ENCODE results near the gene SLA2.
"Not testable (repeated sequence)": the region's sequence is repeated elsewhere in the genome, so short reads cannot be mapped to it uniquely, and the experiment has no call there.

SLA2 gene

GRCh38 chr20:36645998-36646397 is at the start of gene SLA2:
Gene SLA2 (minus strand): TSS chr20:36646196. CDS start chr20:36641335, 4,861 bp downstream.
- in situ Hi-C loops (cut with HindIII; ENCODE audit: low pct_ligation_motif_present, low sequenced_read_pairs), result no loop called here
- TF ChIP-seq, protein P1, sequence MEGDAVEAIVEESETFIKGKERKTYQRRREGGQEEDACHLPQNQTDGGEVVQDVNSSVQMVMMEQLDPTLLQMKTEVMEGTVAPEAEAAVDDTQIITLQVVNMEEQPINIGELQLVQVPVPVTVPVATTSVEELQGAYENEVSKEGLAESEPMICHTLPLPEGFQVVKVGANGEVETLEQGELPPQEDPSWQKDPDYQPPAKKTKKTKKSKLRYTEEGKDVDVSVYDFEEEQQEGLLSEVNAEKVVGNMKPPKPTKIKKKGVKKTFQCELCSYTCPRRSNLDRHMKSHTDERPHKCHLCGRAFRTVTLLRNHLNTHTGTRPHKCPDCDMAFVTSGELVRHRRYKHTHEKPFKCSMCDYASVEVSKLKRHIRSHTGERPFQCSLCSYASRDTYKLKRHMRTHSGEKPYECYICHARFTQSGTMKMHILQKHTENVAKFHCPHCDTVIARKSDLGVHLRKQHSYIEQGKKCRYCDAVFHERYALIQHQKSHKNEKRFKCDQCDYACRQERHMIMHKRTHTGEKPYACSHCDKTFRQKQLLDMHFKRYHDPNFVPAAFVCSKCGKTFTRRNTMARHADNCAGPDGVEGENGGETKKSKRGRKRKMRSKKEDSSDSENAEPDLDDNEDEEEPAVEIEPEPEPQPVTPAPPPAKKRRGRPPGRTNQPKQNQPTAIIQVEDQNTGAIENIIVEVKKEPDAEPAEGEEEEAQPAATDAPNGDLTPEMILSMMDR (IDR thresholded peaks at IDR 0.05; ENCODE audit: low read depth, low read length, missing control alignments), result no peak
- Histone ChIP-seq H3K36me3 (replicated peaks) (no peaks in the 10 kb centered on the region), H3K27ac (no peak within 1 kb of the TSS), H3K27me3 (replicated peaks) (no peaks in the 10 kb centered on the region), H3K4me3 (ENCODE audit: low read depth, low read length) (no peak within 1 kb of the TSS)
- no peak for DNase-seq

DNA sequence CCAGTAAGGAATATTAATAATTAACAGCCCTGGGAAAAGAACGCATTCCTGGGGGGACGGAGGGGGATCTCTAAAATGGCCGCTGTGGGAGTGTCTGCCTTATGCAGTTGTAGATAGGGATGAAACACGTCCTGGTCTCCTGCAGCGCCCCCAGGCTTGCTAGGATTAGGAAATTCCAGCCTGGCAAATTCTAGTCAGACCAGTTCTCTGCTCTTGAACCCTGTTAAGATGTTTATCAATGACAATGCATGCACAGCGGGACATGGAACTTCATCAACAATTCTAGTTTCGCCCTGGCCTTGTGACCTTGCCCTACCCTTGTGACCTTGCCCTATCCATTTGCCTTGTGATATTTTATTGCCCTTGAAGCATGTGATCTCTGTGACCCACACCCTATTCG is 49.5 kb upstream of the SLA2 start:
- DNase-seq; H3K4me3 ChIP-seq (ENCODE audit: low read depth, low read length); H3K27ac ChIP-seq; H3K27me3 ChIP-seq (replicated peaks); in situ Hi-C loops (cut with HindIII; ENCODE audit: low pct_ligation_motif_present, low sequenced_read_pairs); H3K36me3 ChIP-seq (replicated peaks): not testable (repeated sequence)

DNA sequence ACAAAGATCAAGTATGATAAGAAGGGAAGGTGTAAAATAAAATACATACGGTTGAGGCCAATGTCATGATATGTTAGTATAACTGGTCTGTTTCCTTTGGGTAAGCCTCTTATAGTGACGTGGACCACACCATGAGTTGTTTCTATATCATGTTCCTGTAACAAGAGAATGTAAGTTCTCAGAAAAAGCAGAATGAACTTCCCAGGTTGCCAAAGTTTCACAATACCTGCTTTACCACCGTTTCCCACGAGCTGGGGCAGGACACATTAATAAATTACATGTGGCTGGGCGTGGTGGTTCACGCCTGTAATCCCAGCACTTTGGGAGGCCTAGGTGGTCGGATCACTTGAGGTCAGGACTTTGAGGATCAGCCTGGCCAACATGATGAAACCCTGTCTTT is 42.6 kb upstream of the SLA2 start:
- no peaks in the 10 kb centered on the region for H3K36me3 ChIP-seq (replicated peaks)
- H3K27ac ChIP-seq, result no peak overlapping the region
- no peak for DNase-seq
- H3K27me3 ChIP-seq (replicated peaks), result no peaks in the 10 kb centered on the region
- in situ Hi-C loops (cut with HindIII; ENCODE audit: low pct_ligation_motif_present, low sequenced_read_pairs), result no loop called here
- H3K4me3 ChIP-seq (ENCODE audit: low read depth, low read length), result no peak overlapping the region
- TF ChIP-seq, protein P1 (IDR thresholded peaks at IDR 0.05; ENCODE audit: low read depth, low read length, missing control alignments), result no peak

DNA sequence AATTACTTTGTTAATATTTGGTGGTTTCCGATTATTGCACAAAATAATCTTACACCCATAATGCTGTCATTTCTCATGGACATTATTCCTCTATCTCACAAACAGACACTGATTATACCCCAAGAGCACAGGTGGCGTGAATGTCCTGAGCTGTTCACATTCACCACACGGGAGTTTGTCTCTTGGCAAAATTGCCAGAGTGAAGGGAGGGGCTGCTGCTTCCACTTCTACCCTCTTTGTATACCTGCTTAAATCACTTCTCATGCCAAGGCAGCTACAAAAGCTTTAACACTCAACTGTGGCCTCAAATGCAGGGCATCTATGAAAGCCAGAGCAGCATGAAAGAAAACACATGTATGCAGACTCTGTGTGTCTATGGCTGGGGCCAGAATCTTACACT is 41.9 kb upstream of the SLA2 start:
- Histone ChIP-seq H3K27me3 (replicated peaks) (no peaks in the 10 kb centered on the region), H3K4me3 (ENCODE audit: low read depth, low read length) (no peak overlapping the region), H3K27ac (no peak overlapping the region), H3K36me3 (replicated peaks) (no peaks in the 10 kb centered on the region)
- in situ Hi-C loops (cut with HindIII; ENCODE audit: low pct_ligation_motif_present, low sequenced_read_pairs), result no loop called here
- DNase-seq, result no peak
- TF ChIP-seq, protein P1 (IDR thresholded peaks at IDR 0.05; ENCODE audit: low read depth, low read length, missing control alignments), result no peak

- in situ Hi-C loops (cut with HindIII; ENCODE audit: low pct_ligation_motif_present, low sequenced_read_pairs), result no loop called here
These were observed 40.9 kb upstream of the SLA2 start for GRCh38 chr20:36686944-36687343.

GRCh38 chr20:36686504-36686903 is 40.5 kb upstream of the SLA2 start:
- no peak overlapping the region for H3K27ac ChIP-seq
- no peak overlapping the region for H3K4me3 ChIP-seq (ENCODE audit: low read depth, low read length)
- H3K27me3 ChIP-seq (replicated peaks), result no peaks in the 10 kb centered on the region
- DNase-seq, result no peak
- H3K36me3 ChIP-seq (replicated peaks), result no peaks in the 10 kb centered on the region
- TF ChIP-seq, protein P1 (IDR thresholded peaks at IDR 0.05; ENCODE audit: low read depth, low read length, missing control alignments), result no peak
- in situ Hi-C loops (cut with HindIII; ENCODE audit: low pct_ligation_motif_present, low sequenced_read_pairs), result no loop called here

More at GRCh38 chr20:36686944-36687343, 40.9 kb upstream of the SLA2 start:
- Histone ChIP-seq H3K27me3 (replicated peaks) (no peaks in the 10 kb centered on the region), H3K27ac (no peak overlapping the region), H3K36me3 (replicated peaks) (no peaks in the 10 kb centered on the region), H3K4me3 (ENCODE audit: low read depth, low read length) (no peak overlapping the region)
- TF ChIP-seq, protein P1 (IDR thresholded peaks at IDR 0.05; ENCODE audit: low read depth, low read length, missing control alignments), result no peak
- no peak for DNase-seq
